GM21576 (cell line): Measurements from ENCODE around the gene HEATR9.

Experiments used
- ATAC-seq: cut with Tn5 transposase; IDR thresholded peaks from one replicate; pipeline ENCODE4 v1.9.1; 2021; ENCODE audit warnings: mild to moderate bottlenecking, moderate library complexity; ENCODE audit not compliant: unreplicated experiment

The HEATR9 gene

GRCh38 chr17:35809855-35810461, 58.7 kb downstream of the HEATR9 start:
- ATAC-seq, result no peak

GRCh38 chr17:35808962-35809854, 59.5 kb downstream of the HEATR9 start, which contains the start of gene TAF15:
Gene TAF15, plus strand, starts transcription at chr17:35809484. Its CDS starts 86 bp downstream, at chr17:35809570.
- peak; percentile 90 for ATAC-seq

GRCh38 chr17:35808240-35808961, 60.3 kb downstream of the HEATR9 start:
- ATAC-seq, result no peak

- ATAC-seq, result no peak
Measured at GRCh38 chr17:35807371-35808144, 61.1 kb downstream of the HEATR9 start.
